Astrocyte (in vitro differentiated cells and primary cell): Measurements from ENCODE around the gene CRYBG1.
"Not testable (repeated sequence)": the region's sequence is repeated elsewhere in the genome, so short reads cannot be mapped to it uniquely, and the experiment has no call there.

Experiments
- EZH2 ChIP-seq: IDR thresholded peaks from 2 replicates; pipeline ENCODE4 v1.6.1; 2012; ENCODE audit warnings: mild to moderate bottlenecking, low read length, inconsistent platforms; ENCODE audit not compliant: insufficient read depth
- TF ChIP-seq, protein P1 (sequence below): IDR thresholded peaks from 2 replicates; pipeline ENCODE4 v1.5.1; 2011; ENCODE audit warnings: low read depth, mild to moderate bottlenecking, inconsistent platforms, low read length, moderate library complexity; ENCODE audit not compliant: insufficient read depth

DNA sequence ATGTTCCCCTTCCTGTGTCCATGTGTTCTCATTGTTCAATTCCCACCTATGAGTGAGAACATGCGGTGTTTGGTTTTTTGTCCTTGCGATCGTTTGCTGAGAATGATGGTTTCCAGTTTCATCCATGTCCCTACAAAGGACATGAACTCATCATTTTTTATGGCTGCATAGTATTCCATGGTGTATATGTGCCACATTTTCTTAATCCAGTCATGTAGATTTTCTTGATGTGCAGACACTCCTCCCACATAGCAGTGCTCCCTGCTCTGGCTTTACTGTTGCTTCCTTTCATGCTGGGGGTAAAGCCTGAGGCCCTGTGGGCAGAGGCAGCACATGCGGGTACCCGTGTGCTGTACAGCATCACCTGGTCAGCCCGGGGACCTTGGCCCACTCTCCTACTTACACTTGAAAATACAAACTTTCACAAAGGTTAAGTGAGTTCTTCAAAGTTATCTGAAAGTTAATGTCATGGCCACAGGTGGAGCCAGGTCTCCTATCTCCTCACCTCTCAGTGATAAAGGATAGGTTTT is 188.5 kb downstream of the CRYBG1 start:
- TF ChIP-seq, protein P1, sequence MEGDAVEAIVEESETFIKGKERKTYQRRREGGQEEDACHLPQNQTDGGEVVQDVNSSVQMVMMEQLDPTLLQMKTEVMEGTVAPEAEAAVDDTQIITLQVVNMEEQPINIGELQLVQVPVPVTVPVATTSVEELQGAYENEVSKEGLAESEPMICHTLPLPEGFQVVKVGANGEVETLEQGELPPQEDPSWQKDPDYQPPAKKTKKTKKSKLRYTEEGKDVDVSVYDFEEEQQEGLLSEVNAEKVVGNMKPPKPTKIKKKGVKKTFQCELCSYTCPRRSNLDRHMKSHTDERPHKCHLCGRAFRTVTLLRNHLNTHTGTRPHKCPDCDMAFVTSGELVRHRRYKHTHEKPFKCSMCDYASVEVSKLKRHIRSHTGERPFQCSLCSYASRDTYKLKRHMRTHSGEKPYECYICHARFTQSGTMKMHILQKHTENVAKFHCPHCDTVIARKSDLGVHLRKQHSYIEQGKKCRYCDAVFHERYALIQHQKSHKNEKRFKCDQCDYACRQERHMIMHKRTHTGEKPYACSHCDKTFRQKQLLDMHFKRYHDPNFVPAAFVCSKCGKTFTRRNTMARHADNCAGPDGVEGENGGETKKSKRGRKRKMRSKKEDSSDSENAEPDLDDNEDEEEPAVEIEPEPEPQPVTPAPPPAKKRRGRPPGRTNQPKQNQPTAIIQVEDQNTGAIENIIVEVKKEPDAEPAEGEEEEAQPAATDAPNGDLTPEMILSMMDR = not testable (repeated sequence)
- not testable (repeated sequence) for TF ChIP-seq EZH2
